G401.6 (cell line): Measurements from ENCODE around the gene PELI3.
A peak's percentile ranks its signal among the peaks of the same experiment; 100 is the strongest.
"Not testable (repeated sequence)": the region's sequence is repeated elsewhere in the genome, so short reads cannot be mapped to it uniquely, and the experiment has no call there.

ENCODE experiments used
- FAIRE-seq: peaks from 2 replicates; lab custom pipeline; 2012; peaks lifted over from hg19 to GRCh38; lab: Jason Lieb, UNC

The PELI3 gene

GRCh38 chr11:66466225-66467033, at the start of gene PELI3:
PELI3 (plus strand) TSS chr11:66466905; CDS start chr11:66468129, 1,224 bp downstream.
- FAIRE-seq = peak; percentile 79

- no peak for FAIRE-seq
Observed at GRCh38 chr11:66417000-66417399, 49.7 kb upstream of the PELI3 start.

- FAIRE-seq = no peak
Observed at GRCh38 chr11:66418168-66418985, 48.3 kb upstream of the PELI3 start.

GRCh38 chr11:66418986-66419308, 47.8 kb upstream of the PELI3 start:
- no peak for FAIRE-seq

- FAIRE-seq = no peak
Observed at GRCh38 chr11:66419825-66420224, 46.9 kb upstream of the PELI3 start.

- FAIRE-seq = no peak
Observed at GRCh38 chr11:66420671-66421476, 45.8 kb upstream of the PELI3 start, which contains the start of gene NPAS4. NPAS4 (plus strand) TSS chr11:66421035; CDS start chr11:66421180, 145 bp downstream.

- FAIRE-seq = no peak
Observed at GRCh38 chr11:66421492-66422205, 45.1 kb upstream of the PELI3 start.

GRCh38 chr11:66426314-66426713, 40.4 kb upstream of the PELI3 start:
- no peak for FAIRE-seq

GRCh38 chr11:66428933-66429332, 37.8 kb upstream of the PELI3 start:
- no peak for FAIRE-seq

- no peak for FAIRE-seq
Observed at GRCh38 chr11:66429983-66430602, 36.6 kb upstream of the PELI3 start.

GRCh38 chr11:66431287-66431686, 35.4 kb upstream of the PELI3 start:
- FAIRE-seq = not testable (repeated sequence)

- FAIRE-seq = not testable (repeated sequence)
Observed at GRCh38 chr11:66431871-66432329, 34.8 kb upstream of the PELI3 start.

- FAIRE-seq = no peak
Observed at GRCh38 chr11:66432597-66432996, 34.1 kb upstream of the PELI3 start.

- FAIRE-seq = no peak
Observed at GRCh38 chr11:66437979-66438503, 28.7 kb upstream of the PELI3 start.

GRCh38 chr11:66438504-66439466, 27.9 kb upstream of the PELI3 start, which contains the start of gene MRPL11:
MRPL11 (minus strand) TSS chr11:66438848; CDS start chr11:66438754, 94 bp downstream.
- FAIRE-seq = peak; percentile 97

- FAIRE-seq = not testable (repeated sequence)
Observed at GRCh38 chr11:66440101-66440939, 26.4 kb upstream of the PELI3 start.

- FAIRE-seq = not testable (repeated sequence)
Observed at GRCh38 chr11:66440940-66441282, 25.8 kb upstream of the PELI3 start.

GRCh38 chr11:66443602-66444001, 23.1 kb upstream of the PELI3 start:
- FAIRE-seq = no peak

GRCh38 chr11:66447012-66447411, 19.7 kb upstream of the PELI3 start:
- no peak for FAIRE-seq
